Activated naive CD4-positive, alpha-beta T cell treated with anti-CD3 and anti-CD28 coated beads, Interleukin-2, amount 50 U/mL, for 24 hours (primary cell): Measurements from ENCODE around the gene PAX1.

Experiments
- H3K27ac Mint-ChIP-seq: one replicate; pipeline ENCODE4 v1.8.0; 2021; ENCODE audit warnings: mild to moderate bottlenecking, mixed read lengths
- H3K27me3 Mint-ChIP-seq: one replicate; pipeline ENCODE4 v1.8.0; 2021; ENCODE audit warnings: mixed read lengths
- H3K36me3 Mint-ChIP-seq: one replicate; pipeline ENCODE4 v1.8.0; 2021; ENCODE audit warnings: mixed read lengths
- H3K4me1 Mint-ChIP-seq: one replicate; pipeline ENCODE4 v1.8.0; 2021; ENCODE audit warnings: mixed read lengths
- H3K4me3 Mint-ChIP-seq: one replicate; pipeline ENCODE4 v1.8.0; 2021; ENCODE audit warnings: mild to moderate bottlenecking, mixed read lengths
- H3K9me3 Mint-ChIP-seq: one replicate; pipeline ENCODE4 v1.8.0; 2021; ENCODE audit warnings: mixed read lengths

PAX1 gene

GRCh38 chr20:21705575-21706260, at the start of gene PAX1:
TSS of gene PAX1 (plus strand) at chr20:21705664. CDS start at chr20:21705713, 49 bp downstream.
- no peak within 1 kb of the TSS for H3K4me3 Mint-ChIP-seq
- no peaks in the 10 kb centered on the region for H3K36me3 Mint-ChIP-seq
- H3K27me3 Mint-ChIP-seq: peaks cover 35% of the 10 kb centered on the region
- H3K9me3 Mint-ChIP-seq: no peaks in the 10 kb centered on the region
- H3K4me1 Mint-ChIP-seq: peaks cover 3% of the 10 kb centered on the region
- no peak within 1 kb of the TSS for H3K27ac Mint-ChIP-seq

GRCh38 chr20:21656308-21657067, 49.0 kb upstream of the PAX1 start:
- peaks cover 16% of the 10 kb centered on the region for H3K27me3 Mint-ChIP-seq

GRCh38 chr20:21661488-21662055, 43.9 kb upstream of the PAX1 start:
- H3K9me3 Mint-ChIP-seq: no peaks in the 10 kb centered on the region
- no peaks in the 10 kb centered on the region for H3K4me1 Mint-ChIP-seq
- no peak overlapping the region for H3K4me3 Mint-ChIP-seq
- no peaks in the 10 kb centered on the region for H3K36me3 Mint-ChIP-seq
- peaks cover 8% of the 10 kb centered on the region for H3K27me3 Mint-ChIP-seq
- H3K27ac Mint-ChIP-seq: no peak overlapping the region

More at GRCh38 chr20:21656308-21657067, 49.0 kb upstream of the PAX1 start:
- H3K4me3 Mint-ChIP-seq: no peak overlapping the region
- no peaks in the 10 kb centered on the region for H3K36me3 Mint-ChIP-seq
- H3K4me1 Mint-ChIP-seq: no peaks in the 10 kb centered on the region
- no peaks in the 10 kb centered on the region for H3K9me3 Mint-ChIP-seq
- no peak overlapping the region for H3K27ac Mint-ChIP-seq

GRCh38 chr20:21663465-21663864, 42.0 kb upstream of the PAX1 start:
- Mint-ChIP-seq H3K9me3 (no peaks in the 10 kb centered on the region), H3K27ac (no peak overlapping the region), H3K36me3 (no peaks in the 10 kb centered on the region), H3K27me3 (peaks cover 2% of the 10 kb centered on the region), H3K4me3 (no peak overlapping the region), H3K4me1 (no peaks in the 10 kb centered on the region)

- H3K27ac Mint-ChIP-seq: no peak overlapping the region
- no peaks in the 10 kb centered on the region for H3K9me3 Mint-ChIP-seq
- H3K36me3 Mint-ChIP-seq: no peaks in the 10 kb centered on the region
- no peaks in the 10 kb centered on the region for H3K4me1 Mint-ChIP-seq
- no peak overlapping the region for H3K4me3 Mint-ChIP-seq
- no peaks in the 10 kb centered on the region for H3K27me3 Mint-ChIP-seq
Measured at GRCh38 chr20:21665687-21666446, 39.6 kb upstream of the PAX1 start.

GRCh38 chr20:21670126-21670525, 35.3 kb upstream of the PAX1 start:
- H3K4me1 Mint-ChIP-seq: no peaks in the 10 kb centered on the region
- H3K4me3 Mint-ChIP-seq: no peak overlapping the region
- H3K27me3 Mint-ChIP-seq: no peaks in the 10 kb centered on the region
- no peaks in the 10 kb centered on the region for H3K36me3 Mint-ChIP-seq
- no peaks in the 10 kb centered on the region for H3K9me3 Mint-ChIP-seq
- no peak overlapping the region for H3K27ac Mint-ChIP-seq

GRCh38 chr20:21670981-21671380, 34.5 kb upstream of the PAX1 start:
- H3K4me1 Mint-ChIP-seq: no peaks in the 10 kb centered on the region
- no peaks in the 10 kb centered on the region for H3K9me3 Mint-ChIP-seq
- H3K27me3 Mint-ChIP-seq: no peaks in the 10 kb centered on the region
- H3K4me3 Mint-ChIP-seq: no peak overlapping the region
- H3K27ac Mint-ChIP-seq: no peak overlapping the region
- no peaks in the 10 kb centered on the region for H3K36me3 Mint-ChIP-seq

GRCh38 chr20:21677261-21677660, 28.2 kb upstream of the PAX1 start:
- Mint-ChIP-seq H3K27me3 (peaks cover 2% of the 10 kb centered on the region), H3K27ac (no peak overlapping the region), H3K4me1 (no peaks in the 10 kb centered on the region)

GRCh38 chr20:21677781-21678180, 27.7 kb upstream of the PAX1 start:
- Mint-ChIP-seq H3K4me1 (no peaks in the 10 kb centered on the region), H3K4me3 (no peak overlapping the region), H3K9me3 (no peaks in the 10 kb centered on the region), H3K36me3 (no peaks in the 10 kb centered on the region), H3K27ac (no peak overlapping the region), H3K27me3 (peaks cover 2% of the 10 kb centered on the region)

More at GRCh38 chr20:21677261-21677660, 28.2 kb upstream of the PAX1 start:
- Mint-ChIP-seq H3K9me3 (no peaks in the 10 kb centered on the region), H3K4me3 (no peak overlapping the region), H3K36me3 (no peaks in the 10 kb centered on the region)

GRCh38 chr20:21681234-21681921, 24.1 kb upstream of the PAX1 start:
- Mint-ChIP-seq H3K27me3 (peaks cover 2% of the 10 kb centered on the region), H3K4me1 (no peaks in the 10 kb centered on the region)

GRCh38 chr20:21681922-21682318, 23.5 kb upstream of the PAX1 start:
- peaks cover 2% of the 10 kb centered on the region for H3K27me3 Mint-ChIP-seq
- H3K27ac Mint-ChIP-seq: no peak overlapping the region
- no peak overlapping the region for H3K4me3 Mint-ChIP-seq
- no peaks in the 10 kb centered on the region for H3K4me1 Mint-ChIP-seq
- no peaks in the 10 kb centered on the region for H3K36me3 Mint-ChIP-seq
- H3K9me3 Mint-ChIP-seq: no peaks in the 10 kb centered on the region

More at GRCh38 chr20:21681234-21681921, 24.1 kb upstream of the PAX1 start:
- Mint-ChIP-seq H3K9me3 (no peaks in the 10 kb centered on the region), H3K36me3 (no peaks in the 10 kb centered on the region), H3K27ac (no peak overlapping the region), H3K4me3 (no peak overlapping the region)

- Mint-ChIP-seq H3K9me3 (no peaks in the 10 kb centered on the region), H3K27ac (no peak overlapping the region), H3K4me1 (no peaks in the 10 kb centered on the region), H3K4me3 (no peak overlapping the region), H3K36me3 (no peaks in the 10 kb centered on the region), H3K27me3 (peaks cover 2% of the 10 kb centered on the region)
Measured at GRCh38 chr20:21682521-21682954, 22.9 kb upstream of the PAX1 start.

- no peak overlapping the region for H3K4me3 Mint-ChIP-seq
- H3K27ac Mint-ChIP-seq: no peak overlapping the region
- H3K36me3 Mint-ChIP-seq: no peaks in the 10 kb centered on the region
- peaks cover 2% of the 10 kb centered on the region for H3K27me3 Mint-ChIP-seq
- no peaks in the 10 kb centered on the region for H3K9me3 Mint-ChIP-seq
- no peaks in the 10 kb centered on the region for H3K4me1 Mint-ChIP-seq
Measured at GRCh38 chr20:21684671-21685070, 20.8 kb upstream of the PAX1 start.

GRCh38 chr20:21685981-21686380, 19.5 kb upstream of the PAX1 start:
- Mint-ChIP-seq H3K4me1 (no peaks in the 10 kb centered on the region), H3K36me3 (no peaks in the 10 kb centered on the region), H3K9me3 (no peaks in the 10 kb centered on the region), H3K27ac (no peak overlapping the region), H3K27me3 (peaks cover 2% of the 10 kb centered on the region), H3K4me3 (no peak overlapping the region)

GRCh38 chr20:21693322-21693721, 12.1 kb upstream of the PAX1 start:
- H3K27me3 Mint-ChIP-seq: peaks cover 13% of the 10 kb centered on the region
- no peak overlapping the region for H3K27ac Mint-ChIP-seq
- H3K36me3 Mint-ChIP-seq: no peaks in the 10 kb centered on the region
- H3K4me3 Mint-ChIP-seq: no peak overlapping the region
- no peaks in the 10 kb centered on the region for H3K4me1 Mint-ChIP-seq
- no peaks in the 10 kb centered on the region for H3K9me3 Mint-ChIP-seq
